ENCODE measurements around the gene ANKRD17. TPM values are rescaled to one million over a fixed set of nuclear protein-coding genes. Genes with fewer than 3 reads are reported as not detected.
"Not testable (repeated sequence)": the region's sequence is repeated elsewhere in the genome, so short reads cannot be mapped to it uniquely, and the experiment has no call there.

Gene ANKRD17
- total RNA-seq = 10 to 100 TPM; 50.8 to 53.1 TPM

- peaks cover 36% of the 10 kb centered on the region for H3K36me3 Mint-ChIP-seq (ENCODE audit: low read depth)
- ATAC-seq (peak; percentile 82), DNase-seq (peak; percentile 95)
- no peaks in the 10 kb centered on the region for H3K27me3 Mint-ChIP-seq
- ChIA-PET CTCF (interaction anchor here (1.0 to 2.6 kb wide), 5 partner anchors 17 to 192 kb away, joined by 3 to 9 read pairs (median 4); partner anchors contain the start of gene COX18), POLR2A (interaction anchor here (0.6 to 4.1 kb wide), 16 partner anchors 9 to 190 kb away, joined by 3 to 30 read pairs (median 3); partner anchors contain the start of gene COX18)
- no peaks in the 10 kb centered on the region for H3K9me3 Mint-ChIP-seq
- peak within 1 kb of the TSS; percentile 97 for H3K4me3 Mint-ChIP-seq
- H3K27ac Mint-ChIP-seq = peak within 1 kb of the TSS; percentile 100
- no peak for TF ChIP-seq CTCF (IDR thresholded peaks at IDR 0.05)
- H3K4me1 Mint-ChIP-seq (ENCODE audit: low read depth) = peaks cover 53% of the 10 kb centered on the region
- intact Hi-C loops (cut with micrococcal nuclease) = loop anchor here (1.0 to 10.0 kb wide), 3 partner anchors 37 to 190 kb away; partner anchors contain the start of gene COX18
Observed at GRCh38 chr4:73258686-73259570, at the start of gene ANKRD17. Gene ANKRD17, minus strand, starts transcription at chr4:73258798. Its CDS starts 130 bp downstream, at chr4:73258668.

- no peak overlapping the region for H3K27ac Mint-ChIP-seq
- DNase-seq (no peak), ATAC-seq (no peak)
- no peak overlapping the region for H3K4me3 Mint-ChIP-seq
- ChIA-PET POLR2A (interaction anchor here (1.1 kb wide), 1 partner anchor 50 kb away, joined by 3 read pairs; no protein-coding TSS in a partner anchor), CTCF (interaction anchor here (1.2 kb wide), 1 partner anchor 10 kb away, joined by 3 read pairs; no protein-coding TSS in a partner anchor)
- H3K9me3 Mint-ChIP-seq = no peaks in the 10 kb centered on the region
- no peaks in the 10 kb centered on the region for H3K27me3 Mint-ChIP-seq
- no peaks in the 10 kb centered on the region for H3K4me1 Mint-ChIP-seq (ENCODE audit: low read depth)
- TF ChIP-seq CTCF (IDR thresholded peaks at IDR 0.05) = no peak
- no peaks in the 10 kb centered on the region for H3K36me3 Mint-ChIP-seq (ENCODE audit: low read depth)
- intact Hi-C loops (cut with micrococcal nuclease) = no loop called here
Observed at GRCh38 chr4:73308286-73308685, 49.7 kb upstream of the ANKRD17 start.

- H3K27ac Mint-ChIP-seq = no peak overlapping the region
- H3K9me3 Mint-ChIP-seq = peaks cover 12% of the 10 kb centered on the region
- ChIA-PET POLR2A (no interaction called here), CTCF (no interaction called here)
- no peaks in the 10 kb centered on the region for H3K36me3 Mint-ChIP-seq (ENCODE audit: low read depth)
- no peak for TF ChIP-seq CTCF (IDR thresholded peaks at IDR 0.05)
- ATAC-seq (no peak), DNase-seq (no peak)
- no peaks in the 10 kb centered on the region for H3K27me3 Mint-ChIP-seq
- intact Hi-C loops (cut with micrococcal nuclease) = no loop called here
- no peaks in the 10 kb centered on the region for H3K4me1 Mint-ChIP-seq (ENCODE audit: low read depth)
- H3K4me3 Mint-ChIP-seq = no peak overlapping the region
Observed at GRCh38 chr4:73303711-73304110, 45.1 kb upstream of the ANKRD17 start.

- TF ChIP-seq CTCF (IDR thresholded peaks at IDR 0.05) = no peak
- Mint-ChIP-seq H3K27me3 (no peaks in the 10 kb centered on the region), H3K27ac (no peak overlapping the region), H3K36me3 (ENCODE audit: low read depth) (peaks cover 6% of the 10 kb centered on the region), H3K4me3 (no peak overlapping the region), H3K9me3 (peaks cover 31% of the 10 kb centered on the region), H3K4me1 (ENCODE audit: low read depth) (no peaks in the 10 kb centered on the region)
- DNase-seq = no peak
- no peak for ATAC-seq
- intact Hi-C loops (cut with micrococcal nuclease) = no loop called here
- ChIA-PET POLR2A (no interaction called here), CTCF (interaction anchor here (1.4 kb wide), 1 partner anchor 12 kb away, joined by 3 read pairs; no protein-coding TSS in a partner anchor)
Observed at GRCh38 chr4:73299548-73300280, 41.1 kb upstream of the ANKRD17 start.

- intact Hi-C loops (cut with micrococcal nuclease); H3K4me1 Mint-ChIP-seq (ENCODE audit: low read depth); ATAC-seq; POLR2A ChIA-PET; H3K27ac Mint-ChIP-seq; H3K4me3 Mint-ChIP-seq; CTCF ChIA-PET; H3K27me3 Mint-ChIP-seq; DNase-seq: not testable (repeated sequence)
- peaks cover 45% of the 10 kb centered on the region for H3K9me3 Mint-ChIP-seq
- peaks cover 21% of the 10 kb centered on the region for H3K36me3 Mint-ChIP-seq (ENCODE audit: low read depth)
Observed at GRCh38 chr4:73292661-73293060, 34.1 kb upstream of the ANKRD17 start.

All from activated CD8-positive, alpha-beta T cell treated with anti-CD3 and anti-CD28 coated beads for 36 hours (primary cell).